HG02970 (cell line): Measurements from ENCODE around the gene SLBP.
A peak's percentile ranks its signal among the peaks of the same experiment; 100 is the strongest.
"Not testable (repeated sequence)": the region's sequence is repeated elsewhere in the genome, so short reads cannot be mapped to it uniquely, and the experiment has no call there.

Experiments
- ATAC-seq: cut with Tn5 transposase; IDR thresholded peaks from one replicate; pipeline ENCODE4 v1.9.1; 2021; ENCODE audit warnings: mild to moderate bottlenecking, moderate library complexity, moderate number of reproducible peaks; ENCODE audit not compliant: unreplicated experiment, low FRiP score

Gene SLBP

DNA sequence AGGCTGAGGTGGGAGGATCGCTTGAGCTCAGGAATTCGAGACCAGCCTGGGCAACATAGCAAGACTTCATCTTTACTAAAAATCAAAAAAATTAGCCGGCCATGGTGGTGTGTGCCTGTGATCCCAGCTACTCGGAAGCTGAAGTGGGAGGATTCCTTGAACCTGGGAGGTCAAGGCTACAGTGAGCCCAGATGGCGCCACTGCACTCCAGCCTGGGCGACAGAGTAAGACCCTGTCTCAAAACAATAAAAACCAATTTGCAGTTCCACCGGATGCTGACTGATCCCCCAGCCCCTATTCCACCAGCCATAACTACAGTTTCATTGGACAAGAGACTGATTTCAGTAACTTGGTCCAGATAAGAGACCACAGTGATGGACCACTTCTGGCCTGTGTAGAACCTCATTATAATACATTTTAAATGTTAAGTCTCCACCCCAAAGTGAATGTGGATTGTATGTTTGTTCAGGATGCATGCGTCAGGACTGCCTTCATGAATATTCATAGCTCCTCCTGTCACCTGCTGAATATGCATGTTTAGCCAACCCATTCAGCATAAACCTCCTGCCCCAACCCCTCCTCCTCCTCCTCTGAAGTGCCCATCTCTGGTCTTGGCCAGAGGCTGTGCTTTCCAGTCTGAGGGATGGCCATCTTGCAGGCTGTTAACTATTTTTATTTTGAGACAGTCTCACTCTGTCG, 2.3 kb upstream of the SLBP start:
- ATAC-seq = no peak

DNA sequence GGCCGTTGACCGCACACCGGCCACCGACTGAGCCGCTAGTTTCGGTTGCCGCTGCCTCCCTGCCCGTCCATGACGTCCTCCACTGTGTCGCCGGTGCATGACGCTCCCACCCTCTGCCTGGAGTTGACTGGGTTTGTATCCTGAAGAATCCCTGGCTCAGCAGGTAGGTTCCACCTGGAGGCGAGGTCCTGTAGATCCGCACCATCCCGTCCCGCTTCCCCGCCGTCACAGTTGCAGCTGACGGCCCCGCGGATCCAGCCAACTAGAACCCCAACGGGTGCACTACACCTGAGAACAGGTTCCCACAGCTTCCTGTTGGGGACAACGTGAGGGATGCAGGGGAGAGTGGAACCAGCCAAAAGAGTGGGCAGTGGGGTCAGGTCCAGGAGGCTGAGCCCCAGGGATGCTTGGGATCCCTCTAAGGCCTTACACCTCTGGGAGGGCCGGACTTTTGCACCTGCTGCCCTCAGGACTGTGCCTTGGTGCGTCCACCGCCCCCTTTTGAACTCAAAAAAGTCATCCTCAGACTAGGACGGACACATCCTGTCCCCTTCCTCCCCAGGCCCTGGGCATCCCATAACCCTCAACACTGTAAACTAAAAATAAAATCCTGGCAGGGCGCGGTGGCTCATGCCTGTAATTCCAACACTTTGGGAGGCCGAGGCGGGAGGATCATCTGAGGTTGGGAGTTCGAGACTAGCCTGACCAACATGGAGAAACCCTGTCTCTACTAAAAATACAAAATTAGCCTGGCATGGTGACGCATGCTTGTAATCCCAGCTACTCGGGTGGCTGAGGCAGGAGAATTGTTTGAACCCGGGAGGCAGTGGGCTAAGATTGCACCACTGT, 1.1 kb upstream of the SLBP start:
- no peak for ATAC-seq

GRCh38 chr4:1711571-1712215, 426 bp downstream of the SLBP start:
- ATAC-seq = peak; percentile 11

GRCh38 chr4:1711055-1711570, 1.0 kb downstream of the SLBP start:
- no peak for ATAC-seq

DNA sequence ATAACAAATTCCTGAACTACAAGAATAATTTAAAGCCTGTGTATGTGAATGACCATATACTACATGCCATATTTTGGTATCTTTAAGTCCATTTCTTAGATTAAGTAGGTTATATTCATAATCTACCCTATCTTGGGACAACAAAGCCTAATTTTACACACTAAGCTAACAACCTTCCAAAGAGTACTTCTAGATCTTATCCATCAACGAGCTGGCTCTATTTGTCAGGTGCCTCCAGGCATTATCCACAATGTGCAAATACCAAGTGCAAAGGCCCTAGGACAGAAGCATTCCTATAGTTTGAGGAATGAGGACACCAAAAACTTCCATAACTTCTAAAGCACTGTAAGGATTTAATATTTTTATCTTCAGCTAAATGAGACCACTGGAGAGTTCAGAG, 3.5 kb downstream of the SLBP start:
- ATAC-seq = no peak

- ATAC-seq = no peak
Measured at GRCh38 chr4:1706358-1706757, 5.8 kb downstream of the SLBP start.

- ATAC-seq = no peak
Measured at GRCh38 chr4:1705732-1706131, 6.4 kb downstream of the SLBP start.

DNA sequence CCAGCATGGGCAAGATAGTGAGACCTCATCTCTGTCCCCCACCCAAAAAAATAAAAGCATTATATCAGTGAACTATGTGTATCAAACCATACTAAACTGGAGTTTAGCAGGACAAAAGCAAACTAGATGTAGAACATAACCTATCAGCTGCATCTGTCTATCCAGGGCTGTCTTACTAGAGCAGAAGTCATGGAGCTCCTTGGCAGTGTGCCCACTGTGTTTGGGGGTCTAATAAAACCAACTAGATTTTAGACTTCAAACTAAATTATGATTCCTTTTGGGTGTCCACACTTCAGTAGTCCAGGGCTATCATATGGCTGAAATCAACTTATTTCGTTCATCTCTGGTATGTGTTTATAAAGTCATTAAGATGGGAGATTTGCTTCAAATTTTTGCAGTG, 8.3 kb downstream of the SLBP start:
- no peak for ATAC-seq

GRCh38 chr4:1701671-1702070, 10.4 kb downstream of the SLBP start:
- not testable (repeated sequence) for ATAC-seq

GRCh38 chr4:1695913-1696312, 16.2 kb downstream of the SLBP start:
- no peak for ATAC-seq

DNA sequence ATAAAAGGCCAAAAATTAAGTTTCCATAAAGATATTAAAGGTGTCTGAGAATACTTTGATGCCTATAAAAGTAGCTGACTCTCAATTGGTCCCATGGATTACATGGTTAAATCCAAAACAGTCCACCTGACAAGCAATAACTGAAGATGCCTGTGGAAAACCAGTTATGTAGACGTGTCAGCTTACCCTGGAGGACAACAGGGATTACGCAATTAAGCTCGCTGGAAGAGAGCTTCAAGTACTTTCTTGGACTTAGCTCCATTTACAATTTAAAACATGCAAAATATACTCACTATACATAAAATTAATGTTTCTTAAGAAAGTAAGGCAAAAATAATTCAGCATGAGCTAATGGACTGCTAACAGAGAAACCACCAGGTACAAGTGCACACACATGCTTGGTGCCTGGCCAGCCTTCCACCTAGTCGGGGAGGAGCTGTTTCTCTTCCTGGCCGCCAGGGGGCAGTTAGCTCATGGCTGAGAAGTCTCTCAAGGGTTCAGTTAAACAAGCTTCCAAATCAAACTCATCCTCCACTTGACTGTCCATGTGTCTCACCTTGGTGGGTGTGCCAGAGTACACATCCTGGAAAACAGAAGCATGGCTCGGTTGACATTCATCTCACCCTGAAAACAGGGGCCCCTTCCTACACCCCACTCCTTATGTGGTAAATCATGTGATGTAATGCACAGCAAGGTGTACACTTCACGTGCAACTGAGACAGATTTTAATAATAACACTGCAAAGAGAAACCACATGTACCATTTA, 18.8 kb downstream of the SLBP start:
- ATAC-seq = no peak

DNA sequence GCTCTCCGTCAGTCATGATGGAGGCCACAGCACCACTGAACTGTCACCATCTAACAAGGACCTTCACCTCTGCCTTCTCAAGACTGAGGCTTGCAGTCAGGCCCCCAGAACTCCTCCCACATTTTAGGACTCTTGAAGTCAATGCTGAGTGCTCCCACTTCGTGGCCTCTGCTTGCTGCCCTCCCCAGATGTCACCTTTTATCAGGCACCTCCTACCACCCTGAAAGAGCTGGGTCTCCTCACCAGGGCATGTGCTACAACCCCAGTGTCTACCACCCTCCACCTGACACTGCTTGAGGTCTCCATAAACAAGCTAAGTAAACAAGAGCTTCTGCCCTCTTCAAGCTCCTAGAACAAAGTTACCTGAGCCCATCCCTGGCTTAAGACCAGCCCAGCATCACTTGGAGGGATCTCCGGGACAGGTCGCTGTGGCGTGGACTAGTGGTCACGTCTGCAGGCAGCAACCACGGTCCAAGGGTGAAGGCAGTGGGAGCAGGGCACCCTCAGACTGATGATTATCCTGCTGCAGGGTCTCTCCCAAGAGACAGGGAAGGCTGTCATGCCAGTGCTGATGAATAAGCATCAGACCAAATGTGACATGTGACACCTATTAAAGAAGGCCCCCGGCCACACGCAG, 20.3 kb downstream of the SLBP start:
- ATAC-seq = no peak

DNA sequence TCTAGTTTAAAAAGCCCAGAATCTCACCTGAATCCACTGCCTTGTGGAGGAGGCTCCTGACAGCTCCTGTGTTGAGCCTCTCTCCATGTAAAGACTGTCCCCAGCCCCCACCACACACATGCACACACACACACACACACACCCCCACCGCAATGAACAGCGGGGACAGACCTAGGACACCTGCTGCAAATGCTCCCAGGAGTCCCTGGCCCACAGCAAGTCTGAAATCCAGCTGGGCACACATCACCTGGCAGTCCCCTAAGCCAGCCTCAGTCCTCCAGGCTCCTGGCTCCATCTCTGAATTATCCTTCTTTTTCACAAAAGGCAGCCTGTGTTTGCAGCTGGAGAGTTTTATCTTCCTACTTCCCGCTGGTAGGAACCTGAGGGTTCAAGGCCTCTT, 21.4 kb downstream of the SLBP start:
- no peak for ATAC-seq

DNA sequence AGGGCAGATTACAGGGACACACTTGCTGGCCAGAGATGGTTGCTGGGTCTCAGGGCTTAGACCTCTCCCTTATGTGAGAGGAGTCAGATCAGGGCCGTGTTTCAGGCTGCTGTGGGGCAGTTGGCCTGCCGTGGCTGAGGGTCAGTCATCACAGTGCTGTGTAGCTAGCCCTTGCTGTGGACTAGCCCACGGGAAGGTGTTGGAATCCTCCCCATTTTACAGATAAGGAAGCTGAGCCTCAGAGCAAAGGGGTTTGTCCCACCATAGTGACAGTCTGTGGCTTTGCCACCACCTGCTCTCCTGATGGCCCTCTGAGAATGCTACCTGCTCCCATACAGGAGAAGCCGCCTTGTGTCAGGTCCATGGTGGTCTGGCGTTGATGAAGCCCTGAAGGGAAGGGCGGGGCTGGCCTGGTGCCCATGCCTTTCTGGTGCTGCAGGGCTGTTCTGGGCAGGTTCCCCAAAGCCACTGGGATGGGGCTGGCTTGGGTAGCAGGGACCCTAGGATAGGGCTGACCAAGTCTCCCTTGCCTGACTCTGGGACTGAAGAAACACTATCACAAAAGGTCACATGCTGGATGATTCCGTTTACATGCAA, 25.6 kb downstream of the SLBP start:
- ATAC-seq = no peak

- ATAC-seq = no peak
Measured at GRCh38 chr4:1685235-1686150, 26.6 kb downstream of the SLBP start.

DNA sequence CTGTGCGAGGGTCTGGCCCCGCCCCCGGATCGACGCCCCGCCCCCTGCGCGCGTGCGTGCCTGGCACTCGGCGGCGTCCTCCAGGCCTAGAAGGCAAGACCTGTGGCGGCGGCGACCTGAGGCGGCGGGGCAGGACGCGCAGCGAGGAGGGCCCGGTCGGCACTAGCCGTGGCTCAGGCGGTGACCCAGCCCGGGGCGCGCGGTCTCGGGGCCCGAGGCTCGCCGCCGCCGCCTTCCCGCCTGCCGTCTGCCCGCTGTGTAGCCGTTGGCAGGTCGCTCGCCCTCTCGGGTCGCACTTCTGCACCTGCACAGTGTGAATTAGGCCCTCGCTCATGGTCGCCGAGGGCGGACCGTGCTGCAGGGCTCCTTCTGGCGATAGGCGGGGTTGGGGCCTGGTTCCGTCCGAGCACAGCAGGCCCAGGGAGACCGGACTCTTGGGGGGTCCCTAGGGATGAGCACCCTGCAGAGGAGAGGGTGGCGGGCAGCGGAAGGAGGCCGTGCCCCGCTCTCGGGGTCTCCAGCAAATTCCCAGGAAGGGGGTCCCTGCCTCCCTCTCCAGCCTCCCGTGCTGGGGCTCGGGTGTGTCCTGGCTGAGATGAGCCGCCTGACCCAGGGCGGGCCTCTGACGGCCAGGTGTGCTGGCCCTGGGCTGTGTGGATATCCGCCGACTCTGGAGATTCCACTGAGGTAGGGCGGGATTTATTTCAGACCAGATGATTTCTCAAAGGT, 27.4 kb downstream of the SLBP start:
- peak; percentile 12 for ATAC-seq

- peak; percentile 89 for ATAC-seq
Measured at GRCh38 chr4:1683736-1684505, 28.2 kb downstream of the SLBP start, which contains the start of gene FAM53A. Gene FAM53A (minus strand): TSS chr4:1684313. CDS start chr4:1668741, 15,572 bp downstream.
